ENCODE data around the gene BSN.

Gene BSN

GRCh38 chr3:49553692-49554632, at the start of gene BSN:
Gene BSN, plus strand, starts transcription at chr3:49554477. Its CDS starts 126 bp downstream, at chr3:49554603.
- no peak for TF ChIP-seq CTCF (IDR thresholded peaks at IDR 0.05; ENCODE audit: control insufficient read depth, insufficient read depth, low read depth, low read length, missing control alignments)
- H3K4me3 ChIP-seq (ENCODE audit: control insufficient read depth, low read depth, low read length) = peak within 1 kb of the TSS; percentile 71
- peak; percentile 37 for DNase-seq (ENCODE audit: low read depth)

DNA sequence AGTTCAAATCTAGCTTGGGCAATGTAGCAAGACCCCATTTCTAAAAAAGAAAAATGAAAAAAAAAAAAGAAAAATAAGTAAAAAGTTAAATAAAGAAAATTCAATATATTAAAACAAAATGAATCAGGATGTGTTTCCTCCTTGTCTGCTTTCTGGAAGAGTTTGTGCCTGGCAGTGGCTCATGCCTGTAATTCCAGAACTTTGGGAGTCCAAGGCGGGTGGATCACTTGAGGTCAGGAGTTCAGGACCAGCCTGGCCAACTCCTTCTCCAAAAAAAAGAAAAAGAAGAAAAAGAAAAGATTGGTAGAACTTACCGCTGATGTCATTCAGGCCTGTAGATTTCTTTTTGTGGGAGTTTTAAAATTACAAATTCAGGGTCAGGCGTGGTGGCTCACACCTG, 47.4 kb upstream of the BSN start:
- no peak for DNase-seq (ENCODE audit: low read depth)
- no peak for TF ChIP-seq CTCF (IDR thresholded peaks at IDR 0.05; ENCODE audit: control insufficient read depth, insufficient read depth, low read depth, low read length, missing control alignments)
- H3K4me3 ChIP-seq (ENCODE audit: control insufficient read depth, low read depth, low read length) = no peak overlapping the region

GRCh38 chr3:49509028-49509561, 45.2 kb upstream of the BSN start:
- DNase-seq (ENCODE audit: low read depth) = no peak
- H3K4me3 ChIP-seq (ENCODE audit: control insufficient read depth, low read depth, low read length) = no peak overlapping the region
- no peak for TF ChIP-seq CTCF (IDR thresholded peaks at IDR 0.05; ENCODE audit: control insufficient read depth, insufficient read depth, low read depth, low read length, missing control alignments)

- TF ChIP-seq CTCF (IDR thresholded peaks at IDR 0.05; ENCODE audit: control insufficient read depth, insufficient read depth, low read depth, low read length, missing control alignments) = no peak
- no peak overlapping the region for H3K4me3 ChIP-seq (ENCODE audit: control insufficient read depth, low read depth, low read length)
- DNase-seq (ENCODE audit: low read depth) = no peak
Observed at GRCh38 chr3:49511639-49512038, 42.6 kb upstream of the BSN start.

DNA sequence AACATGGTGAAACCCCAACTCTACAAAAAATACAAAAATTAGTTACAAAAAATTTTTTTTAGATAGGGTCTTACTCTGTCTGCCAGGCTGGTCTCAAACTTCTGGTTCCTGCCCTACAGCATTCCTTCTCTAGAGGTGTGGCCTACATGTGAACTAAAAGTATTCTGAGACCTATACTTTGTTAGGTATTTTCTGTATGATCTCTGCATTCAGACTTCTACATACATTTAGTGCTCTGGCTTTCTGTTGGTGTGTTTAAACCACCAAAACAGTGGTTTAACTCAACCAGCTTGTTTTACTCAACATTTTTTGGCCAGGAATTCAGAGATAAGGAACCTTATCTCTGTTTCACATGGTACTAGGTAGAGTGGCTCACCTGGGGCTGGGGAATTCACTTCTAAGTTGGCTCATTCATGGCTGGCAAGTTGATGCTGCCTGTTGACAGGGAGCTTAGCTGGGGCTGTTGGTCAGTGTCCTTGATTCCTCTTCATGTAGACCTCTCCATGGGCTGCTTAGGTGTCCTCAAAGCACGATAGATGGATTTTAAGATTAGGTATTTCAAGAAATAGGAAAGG, 41.4 kb upstream of the BSN start:
- no peak overlapping the region for H3K4me3 ChIP-seq (ENCODE audit: control insufficient read depth, low read depth, low read length)
- no peak for TF ChIP-seq CTCF (IDR thresholded peaks at IDR 0.05; ENCODE audit: control insufficient read depth, insufficient read depth, low read depth, low read length, missing control alignments)
- DNase-seq (ENCODE audit: low read depth) = no peak

DNA sequence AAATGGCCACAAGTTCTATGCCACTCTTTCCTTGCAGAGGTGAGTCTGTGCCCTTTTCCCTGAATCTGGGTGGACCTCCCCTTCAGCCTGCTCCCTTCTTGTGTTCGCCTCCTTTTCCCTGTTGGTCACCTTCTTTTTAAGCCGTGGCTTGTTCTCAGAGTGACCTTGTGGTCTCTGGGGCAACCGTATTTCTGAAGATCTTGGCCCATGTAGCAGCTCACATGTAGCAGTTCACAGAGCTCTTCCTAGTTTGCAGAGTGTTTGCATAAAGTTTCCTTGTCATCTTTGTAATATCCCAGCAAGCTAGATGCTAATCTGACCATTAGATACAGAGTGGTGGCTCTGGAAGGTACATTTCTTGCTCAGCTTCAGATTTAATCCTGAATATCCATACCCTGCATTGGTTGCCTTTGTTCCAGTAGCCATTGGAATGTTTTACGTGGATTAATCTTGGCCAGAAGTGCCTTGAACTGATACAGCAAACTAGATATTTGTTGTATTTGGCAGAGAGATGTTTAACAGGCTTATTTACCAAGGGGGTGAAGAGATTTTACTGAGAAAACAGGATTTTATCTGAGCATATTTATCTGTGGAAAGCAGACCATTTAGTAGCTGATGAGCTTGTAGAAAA, 40.7 kb upstream of the BSN start:
- H3K4me3 ChIP-seq (ENCODE audit: control insufficient read depth, low read depth, low read length) = no peak overlapping the region
- no peak for DNase-seq (ENCODE audit: low read depth)
- no peak for TF ChIP-seq CTCF (IDR thresholded peaks at IDR 0.05; ENCODE audit: control insufficient read depth, insufficient read depth, low read depth, low read length, missing control alignments)

Data from AG09309 (cell line).